GM12865 (cell line): ENCODE measurements around the gene ADM2.

ENCODE experiments used
- DNase-seq: peaks from one replicate; pipeline ENCODE4 v3.0.0; 2010; ENCODE audit warnings: low read depth
- H3K4me3 ChIP-seq: 2 replicates; pipeline ENCODE4 v1.5.1; 2011; ENCODE audit warnings: mild to moderate bottlenecking, low read depth, low read length, control low read depth
- TF ChIP-seq, protein P1 (sequence below): IDR thresholded peaks from 2 replicates; pipeline ENCODE4 v1.5.1; 2011; ENCODE audit warnings: low read length, control low read depth, low read depth, inconsistent platforms; ENCODE audit not compliant: insufficient read depth; ENCODE audit errors: missing control alignments

ADM2 gene

DNA sequence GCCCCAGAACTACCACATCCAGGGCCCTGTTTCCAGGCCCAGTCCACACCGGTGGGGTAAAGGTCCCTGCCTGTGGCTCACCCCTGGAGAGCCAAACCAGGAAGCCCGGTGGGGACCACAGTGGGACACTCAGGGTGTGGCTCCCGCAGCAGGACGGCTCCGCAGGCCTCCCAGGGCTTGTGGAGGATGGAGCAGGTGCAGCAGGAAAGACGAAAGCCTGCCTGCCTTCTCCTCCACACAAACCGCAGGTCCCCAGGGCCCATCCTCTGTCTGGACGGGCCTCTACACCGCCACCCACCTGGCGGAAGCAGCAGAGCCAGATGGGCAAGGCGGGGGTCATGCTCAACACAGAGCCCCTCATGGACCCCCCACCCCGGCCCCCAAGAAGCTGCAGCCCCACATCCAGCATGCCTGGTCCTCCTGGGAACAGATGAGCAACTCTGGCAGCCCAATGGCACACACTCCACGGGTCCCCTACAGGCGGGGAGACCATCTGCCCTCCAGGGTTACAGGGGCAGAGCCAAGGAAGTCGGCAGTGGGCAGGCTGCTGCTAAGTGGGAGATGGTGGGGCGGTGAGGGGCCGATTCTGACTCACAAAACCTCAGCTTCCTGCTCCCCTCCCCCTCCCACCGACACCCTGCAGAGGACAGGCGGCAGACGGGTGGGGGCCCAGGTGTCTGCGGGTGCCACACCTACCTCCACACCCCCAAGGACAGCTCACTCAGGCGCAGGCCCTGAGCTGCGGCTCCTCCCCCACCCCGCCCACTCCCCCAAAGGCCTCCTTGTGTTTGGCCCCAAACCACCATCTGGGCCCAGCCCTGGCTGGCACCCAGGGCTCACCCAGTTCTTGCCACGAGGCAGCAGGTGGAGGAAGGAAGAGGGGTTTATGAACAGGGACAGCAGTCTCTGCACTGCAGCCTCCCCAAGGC lies 11.7 kb upstream of the ADM2 start:
- H3K4me3 ChIP-seq, result peak overlapping the region; percentile 32
- TF ChIP-seq, protein P1, sequence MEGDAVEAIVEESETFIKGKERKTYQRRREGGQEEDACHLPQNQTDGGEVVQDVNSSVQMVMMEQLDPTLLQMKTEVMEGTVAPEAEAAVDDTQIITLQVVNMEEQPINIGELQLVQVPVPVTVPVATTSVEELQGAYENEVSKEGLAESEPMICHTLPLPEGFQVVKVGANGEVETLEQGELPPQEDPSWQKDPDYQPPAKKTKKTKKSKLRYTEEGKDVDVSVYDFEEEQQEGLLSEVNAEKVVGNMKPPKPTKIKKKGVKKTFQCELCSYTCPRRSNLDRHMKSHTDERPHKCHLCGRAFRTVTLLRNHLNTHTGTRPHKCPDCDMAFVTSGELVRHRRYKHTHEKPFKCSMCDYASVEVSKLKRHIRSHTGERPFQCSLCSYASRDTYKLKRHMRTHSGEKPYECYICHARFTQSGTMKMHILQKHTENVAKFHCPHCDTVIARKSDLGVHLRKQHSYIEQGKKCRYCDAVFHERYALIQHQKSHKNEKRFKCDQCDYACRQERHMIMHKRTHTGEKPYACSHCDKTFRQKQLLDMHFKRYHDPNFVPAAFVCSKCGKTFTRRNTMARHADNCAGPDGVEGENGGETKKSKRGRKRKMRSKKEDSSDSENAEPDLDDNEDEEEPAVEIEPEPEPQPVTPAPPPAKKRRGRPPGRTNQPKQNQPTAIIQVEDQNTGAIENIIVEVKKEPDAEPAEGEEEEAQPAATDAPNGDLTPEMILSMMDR, result peak; percentile 14
- DNase-seq, result peak; percentile 98

DNA sequence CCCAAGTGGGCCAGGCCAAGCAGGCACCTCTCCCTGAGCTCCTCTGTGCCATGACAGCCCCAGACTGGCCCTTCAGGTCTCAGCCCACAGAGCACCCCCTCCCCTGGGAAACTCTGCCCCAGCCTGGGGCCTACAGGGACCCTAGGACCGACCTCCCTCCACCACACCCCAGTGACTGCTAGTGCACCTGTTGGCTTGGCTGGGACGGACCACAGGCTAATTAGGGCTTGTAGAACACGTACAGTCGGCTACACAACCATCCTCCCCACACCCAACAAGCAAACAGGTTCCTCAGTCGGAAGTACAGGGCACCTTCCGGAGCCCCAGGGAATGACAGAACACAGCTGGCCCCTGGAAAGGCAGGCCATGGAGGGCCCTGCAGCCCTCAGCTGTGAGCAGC lies 10.9 kb upstream of the ADM2 start:
- no peak overlapping the region; the same call in 1 of the 2 replicates for H3K4me3 ChIP-seq
- DNase-seq, result peak; percentile 53

GRCh38 chr22:50471197-50471847 lies 10.0 kb upstream of the ADM2 start:
- TF ChIP-seq, protein P1, result no peak
- no peak for DNase-seq
- H3K4me3 ChIP-seq, result no peak overlapping the region

More for the DNA sequence above, 10.9 kb upstream of the ADM2 start:
- TF ChIP-seq, protein P1, result no peak

DNA sequence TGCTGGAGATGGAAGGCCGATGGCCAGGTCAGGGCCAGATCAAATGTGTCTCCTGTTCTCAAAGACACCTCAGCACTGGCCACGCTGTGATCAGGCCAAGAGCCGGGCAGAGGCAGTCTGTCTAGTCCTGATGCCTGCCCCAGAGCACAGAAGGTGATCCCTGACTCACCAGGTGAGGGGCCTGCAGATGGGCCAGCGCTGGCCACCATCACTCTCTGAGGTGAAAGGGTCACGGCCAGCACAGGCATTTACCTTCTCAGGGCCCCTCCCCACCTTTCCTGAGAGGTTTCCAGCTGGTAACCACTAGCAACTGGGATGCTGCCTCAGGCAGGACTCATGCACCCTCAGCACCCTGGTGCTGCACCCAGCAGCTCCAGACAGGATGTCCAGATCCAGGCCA lies 9.4 kb upstream of the ADM2 start:
- DNase-seq, result no peak
- no peak overlapping the region for H3K4me3 ChIP-seq
- TF ChIP-seq, protein P1, result no peak

GRCh38 chr22:50473088-50473487 lies 8.3 kb upstream of the ADM2 start:
- DNase-seq, result peak; percentile 65
- H3K4me3 ChIP-seq, result no peak overlapping the region; the same call in 1 of the 2 replicates
- TF ChIP-seq, protein P1, result peak; percentile 65

DNA sequence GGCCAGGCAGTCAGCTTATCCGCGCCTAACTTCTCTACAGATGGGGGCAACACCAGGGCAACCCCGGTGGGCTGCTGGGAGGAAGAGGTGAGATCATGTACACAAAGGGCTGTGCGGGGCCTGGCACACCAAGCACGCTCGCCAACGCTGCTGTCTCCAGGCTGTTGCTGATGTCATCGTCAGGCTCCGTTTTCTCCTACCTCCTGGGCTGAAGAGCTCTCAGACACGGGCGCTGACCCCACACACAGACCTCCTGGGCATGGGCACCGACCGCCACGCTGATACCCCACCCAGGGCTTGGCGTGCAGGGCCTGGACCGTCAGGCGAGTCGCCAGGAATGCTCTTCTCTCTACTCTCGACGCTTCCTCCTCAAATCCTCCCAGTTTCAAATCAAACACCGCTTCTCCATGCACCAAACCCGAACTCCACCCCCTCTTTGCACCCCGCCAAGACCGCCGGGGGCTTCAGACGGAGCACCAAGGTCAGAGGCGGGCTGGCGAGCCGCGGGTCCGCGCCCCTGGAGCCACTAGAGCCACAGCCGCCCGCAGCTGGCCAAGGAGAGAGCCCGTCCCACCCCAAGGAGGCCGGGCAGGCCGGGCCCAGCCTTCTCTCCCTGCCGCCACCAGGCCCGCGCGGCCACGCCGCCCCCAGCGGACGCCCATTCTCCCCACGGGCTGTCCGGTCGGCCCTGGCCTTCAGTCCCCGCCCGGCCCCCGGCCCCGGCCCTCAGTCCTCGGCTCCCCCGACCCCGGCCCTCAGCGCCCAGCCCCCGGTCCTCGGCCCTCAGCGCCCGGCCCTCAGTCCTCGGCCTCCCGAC lies 7.3 kb upstream of the ADM2 start:
- peak; percentile 25 for DNase-seq
- TF ChIP-seq, protein P1, result no peak
- H3K4me3 ChIP-seq, result peak overlapping the region; percentile 71
